Measurements from ENCODE around the gene PLCG1.

DNA sequence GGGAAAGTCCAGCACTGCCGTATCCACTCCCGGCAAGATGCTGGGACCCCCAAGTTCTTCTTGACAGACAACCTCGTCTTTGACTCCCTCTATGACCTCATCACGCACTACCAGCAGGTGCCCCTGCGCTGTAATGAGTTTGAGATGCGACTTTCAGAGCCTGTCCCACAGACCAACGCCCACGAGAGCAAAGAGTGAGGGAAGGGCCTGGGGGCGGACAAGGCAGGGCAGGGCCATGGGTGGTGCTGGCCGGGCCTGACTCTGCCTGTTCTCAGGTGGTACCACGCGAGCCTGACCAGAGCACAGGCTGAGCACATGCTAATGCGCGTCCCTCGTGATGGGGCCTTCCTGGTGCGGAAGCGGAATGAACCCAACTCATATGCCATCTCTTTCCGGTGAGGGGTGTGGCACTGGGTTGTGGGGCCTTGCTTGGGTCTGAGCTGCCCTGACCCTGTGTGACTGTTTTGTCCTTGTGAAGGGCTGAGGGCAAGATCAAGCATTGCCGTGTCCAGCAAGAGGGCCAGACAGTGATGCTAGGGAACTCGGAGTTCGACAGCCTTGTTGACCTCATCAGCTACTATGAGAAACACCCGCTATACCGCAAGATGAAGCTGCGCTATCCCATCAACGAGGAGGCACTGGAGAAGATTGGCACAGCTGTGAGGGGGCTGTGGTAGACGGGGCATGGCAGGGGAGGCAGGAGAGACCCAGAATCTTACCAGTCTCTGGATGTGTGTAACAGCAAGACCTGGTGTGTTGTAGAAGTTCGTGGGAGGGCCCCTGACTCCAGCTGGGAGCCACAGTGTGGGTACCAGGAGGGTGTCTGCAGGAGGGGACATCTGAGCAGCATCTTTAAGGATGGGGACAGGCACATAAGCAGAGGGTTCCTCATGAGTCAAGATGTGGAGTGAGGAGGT lies 29.1 kb downstream of the PLCG1 start:
- TF ChIP-seq POLR2AphosphoS5 (IDR thresholded peaks at IDR 0.05; ENCODE audit: low read depth, low read length) (no peak), POLR2A (IDR thresholded peaks at IDR 0.05; ENCODE audit: low read depth, low read length) (no peak), TAF1 (IDR thresholded peaks at IDR 0.05; ENCODE audit: low read depth, low read length) (no peak), POU2F2 (IDR thresholded peaks at IDR 0.05; ENCODE audit: low read depth, low read length) (no peak)

All from GM12891 (cell line).